ENCODE measurements around the gene SLC35E4. TPM values are rescaled to one million over a fixed set of nuclear protein-coding genes. Genes with fewer than 3 reads are reported as not detected.
"Not testable (repeated sequence)": the region's sequence is repeated elsewhere in the genome, so short reads cannot be mapped to it uniquely, and the experiment has no call there.

Gene SLC35E4
- total RNA-seq, 1 donor from 2014 or later: 6.2 TPM

DNA sequence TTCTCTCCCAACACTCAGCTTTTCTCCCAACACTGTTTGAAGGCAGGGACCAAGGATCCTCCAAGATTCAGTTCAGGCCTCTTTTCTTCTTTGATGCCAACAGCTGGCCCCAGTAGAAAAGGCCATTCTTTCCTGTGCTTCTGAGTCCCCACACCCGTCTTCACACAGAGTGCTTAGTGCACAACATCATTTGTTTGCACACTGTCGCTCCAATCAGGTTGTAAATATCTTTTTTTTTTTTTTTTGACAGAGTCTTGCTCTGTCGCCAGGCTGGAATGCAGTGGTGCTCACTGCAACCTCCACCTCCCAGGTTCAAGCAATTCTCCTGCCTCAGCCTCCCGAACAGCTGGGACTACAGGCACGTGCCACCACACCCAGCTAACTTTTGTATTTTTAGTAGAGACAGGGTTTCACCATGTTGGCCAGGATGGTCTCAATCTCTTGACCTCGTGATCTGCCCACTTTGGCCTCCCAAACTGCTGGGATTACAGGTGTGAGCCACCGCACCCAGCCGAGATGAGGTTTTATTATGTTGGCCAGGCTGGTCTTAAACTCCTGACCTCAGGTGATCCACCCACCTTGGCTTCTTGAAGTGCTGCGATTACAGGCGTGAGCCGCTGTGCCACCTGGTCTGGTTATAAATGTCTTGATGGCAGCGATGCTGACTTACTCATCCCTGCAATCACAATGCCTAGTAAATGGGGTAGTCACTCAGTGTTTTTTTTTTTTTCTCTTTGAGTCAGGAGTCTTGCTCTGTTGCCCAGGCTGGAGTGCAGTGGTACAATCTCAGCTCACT lies 44.5 kb downstream of the SLC35E4 start:
- intact Hi-C loops (cut with micrococcal nuclease): not testable (repeated sequence)

DNA sequence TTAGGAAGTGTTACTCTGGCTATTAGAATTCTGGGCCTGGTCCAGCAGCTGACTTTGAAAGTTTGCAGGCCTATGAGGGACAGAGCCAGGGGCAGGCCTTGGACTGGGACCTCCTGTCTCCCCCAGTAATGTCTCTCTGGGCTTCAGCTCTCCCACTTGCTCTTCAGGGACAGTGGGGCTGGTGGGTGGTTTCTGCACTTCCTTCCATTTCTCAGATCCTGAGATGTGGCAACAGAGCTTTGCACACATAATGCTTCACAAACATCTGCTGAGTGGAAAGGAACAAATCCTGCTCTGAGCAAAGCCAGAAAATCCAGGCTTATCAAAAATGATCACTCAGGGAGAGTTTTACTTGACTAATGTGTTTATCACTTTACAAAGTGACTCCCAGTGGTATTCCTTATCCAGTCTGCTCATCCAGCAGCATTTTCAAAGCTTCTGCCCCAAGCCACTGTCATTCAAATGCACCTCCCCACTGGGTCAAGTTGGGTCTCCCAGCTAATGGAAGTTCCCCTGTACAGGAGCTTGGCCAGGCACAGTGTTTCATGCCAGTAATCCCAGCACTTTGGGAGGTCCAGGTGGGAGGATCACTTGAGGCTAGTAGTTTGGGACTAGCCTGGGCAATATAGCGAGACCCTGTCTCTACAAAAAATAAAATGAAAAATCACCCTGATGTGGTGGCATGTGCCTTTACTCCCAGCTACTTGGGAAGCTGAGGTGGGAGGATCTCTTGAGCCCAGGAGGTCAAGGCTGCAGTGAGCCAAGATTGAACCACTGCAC lies 45.6 kb downstream of the SLC35E4 start:
- intact Hi-C loops (cut with micrococcal nuclease): no loop called here

DNA sequence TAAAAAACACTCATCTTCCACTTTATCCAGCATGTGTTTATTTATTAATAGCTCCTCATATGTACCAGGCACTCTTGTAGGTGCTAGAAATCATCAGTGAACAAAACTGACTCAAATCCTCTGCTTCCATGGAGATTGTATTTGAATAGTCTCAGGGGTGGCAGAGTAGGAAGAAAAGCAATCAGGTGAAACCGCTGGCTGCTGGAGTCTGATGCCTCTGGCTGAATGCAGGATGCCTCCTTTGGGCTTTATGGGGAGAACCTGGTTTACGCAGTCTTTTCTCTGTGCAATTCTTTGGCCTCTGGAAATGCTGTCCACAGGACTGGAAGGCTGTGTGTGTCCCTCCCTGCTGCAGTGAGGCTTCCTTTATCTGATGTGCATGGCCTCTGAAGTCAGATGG lies 46.2 kb downstream of the SLC35E4 start:
- intact Hi-C loops (cut with micrococcal nuclease): no loop called here

DNA sequence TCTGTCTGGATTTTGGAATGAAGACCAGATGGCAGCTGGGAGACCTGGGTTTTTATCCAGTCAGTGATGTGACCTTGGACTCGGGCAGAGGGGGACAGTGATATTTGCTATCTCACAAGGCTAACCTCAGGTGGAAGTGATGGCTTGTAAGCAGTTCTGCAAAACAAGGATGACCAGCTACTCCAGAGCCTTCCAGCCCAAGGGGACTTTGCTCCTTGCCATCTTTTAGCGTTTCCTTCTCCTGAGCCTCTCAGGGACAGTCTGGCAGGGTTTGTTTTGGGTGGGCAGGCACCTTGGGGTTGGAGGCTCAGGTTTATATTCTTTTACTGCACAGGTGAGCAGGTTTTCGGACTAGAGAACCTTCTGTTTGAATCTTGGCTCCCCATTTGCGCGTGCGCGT lies 49.6 kb downstream of the SLC35E4 start:
- intact Hi-C loops (cut with micrococcal nuclease): no loop called here

DNA sequence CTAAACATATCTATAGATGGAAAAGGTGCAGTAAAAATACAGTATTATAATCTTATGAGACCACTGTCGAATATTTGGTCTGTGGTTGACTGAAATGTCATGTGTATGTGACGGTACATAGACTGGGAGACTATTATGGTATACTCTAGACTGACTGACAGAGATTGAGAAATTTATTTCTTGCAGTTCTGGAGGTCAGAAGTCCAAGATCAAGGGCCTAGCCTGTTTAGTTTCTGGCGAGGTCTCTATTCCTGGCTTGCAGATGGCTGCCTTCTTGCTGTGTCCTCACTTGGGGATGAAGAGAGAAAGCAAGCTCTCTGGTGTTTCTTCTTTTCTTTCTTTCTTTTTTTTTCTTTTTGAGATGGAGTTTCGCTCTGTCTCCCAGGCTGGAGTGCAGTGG lies 51.8 kb downstream of the SLC35E4 start:
- intact Hi-C loops (cut with micrococcal nuclease): no loop called here

DNA sequence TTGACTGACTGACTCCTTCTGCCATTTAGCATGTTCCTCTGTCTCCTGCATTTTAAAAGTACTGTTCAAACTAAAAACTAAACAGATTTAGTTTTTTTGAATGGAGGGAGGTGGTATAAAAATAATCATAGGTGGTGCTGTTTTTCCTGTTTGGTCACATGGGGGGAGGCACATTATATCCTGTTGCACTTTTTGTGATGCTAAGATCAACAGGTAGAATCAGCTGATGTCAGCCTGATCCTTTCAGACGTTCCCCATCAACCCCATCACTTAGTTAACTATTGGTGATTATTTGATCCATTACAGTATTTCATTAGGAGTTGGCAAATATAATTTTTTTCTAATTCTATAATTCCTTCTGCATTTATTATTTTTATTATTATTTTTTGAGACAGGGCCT lies 54.0 kb downstream of the SLC35E4 start:
- intact Hi-C loops (cut with micrococcal nuclease): no loop called here

DNA sequence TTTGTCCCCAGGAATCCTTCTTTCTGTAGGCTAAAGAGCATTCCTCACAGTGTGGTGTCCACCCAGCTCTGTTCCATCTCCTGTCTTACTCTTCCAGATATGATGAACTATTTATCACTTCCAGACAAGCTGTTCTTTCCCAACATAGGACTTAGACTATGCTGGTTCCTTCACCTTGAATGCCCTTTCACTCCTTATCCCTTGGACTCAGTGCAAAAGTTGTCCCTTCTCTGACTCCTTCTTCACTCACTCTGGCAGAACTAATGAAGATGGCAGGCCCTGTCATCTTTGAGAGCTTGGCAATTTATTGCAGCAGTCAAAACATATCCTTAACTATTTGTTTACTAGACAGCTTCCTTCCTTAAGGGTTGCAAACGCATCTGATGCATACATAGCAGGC lies 55.6 kb downstream of the SLC35E4 start:
- intact Hi-C loops (cut with micrococcal nuclease): no loop called here

DNA sequence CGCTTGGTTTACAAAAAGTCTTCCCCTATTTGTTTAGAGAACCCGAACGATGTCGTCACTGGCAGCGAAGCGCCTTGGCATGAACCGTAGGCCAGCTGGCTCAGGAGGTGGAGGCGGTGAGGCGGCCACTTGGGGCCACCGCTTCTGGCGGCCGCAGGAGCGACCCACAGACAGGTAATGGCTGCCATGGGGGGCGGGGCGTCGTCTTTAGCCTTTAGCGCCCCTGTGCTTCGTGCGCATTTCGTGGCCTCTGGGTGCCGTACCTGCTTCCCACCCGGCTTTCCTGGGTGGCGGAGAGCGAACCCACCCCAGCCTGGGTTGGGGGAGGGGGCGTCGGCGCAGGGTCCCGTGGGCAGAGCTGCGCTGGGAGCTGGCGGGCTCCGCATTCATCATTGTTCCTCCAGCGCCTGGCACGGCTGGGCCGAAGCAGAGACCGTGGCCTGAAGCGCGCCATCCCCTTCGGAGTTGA lies 58.6 kb downstream of the SLC35E4 start:
- intact Hi-C loops (cut with micrococcal nuclease): loop anchor here (1.0 kb wide), 2 partner anchors 27 to 59 kb away; partner anchors contain the start of genes DUSP18 and SLC35E4

DNA sequence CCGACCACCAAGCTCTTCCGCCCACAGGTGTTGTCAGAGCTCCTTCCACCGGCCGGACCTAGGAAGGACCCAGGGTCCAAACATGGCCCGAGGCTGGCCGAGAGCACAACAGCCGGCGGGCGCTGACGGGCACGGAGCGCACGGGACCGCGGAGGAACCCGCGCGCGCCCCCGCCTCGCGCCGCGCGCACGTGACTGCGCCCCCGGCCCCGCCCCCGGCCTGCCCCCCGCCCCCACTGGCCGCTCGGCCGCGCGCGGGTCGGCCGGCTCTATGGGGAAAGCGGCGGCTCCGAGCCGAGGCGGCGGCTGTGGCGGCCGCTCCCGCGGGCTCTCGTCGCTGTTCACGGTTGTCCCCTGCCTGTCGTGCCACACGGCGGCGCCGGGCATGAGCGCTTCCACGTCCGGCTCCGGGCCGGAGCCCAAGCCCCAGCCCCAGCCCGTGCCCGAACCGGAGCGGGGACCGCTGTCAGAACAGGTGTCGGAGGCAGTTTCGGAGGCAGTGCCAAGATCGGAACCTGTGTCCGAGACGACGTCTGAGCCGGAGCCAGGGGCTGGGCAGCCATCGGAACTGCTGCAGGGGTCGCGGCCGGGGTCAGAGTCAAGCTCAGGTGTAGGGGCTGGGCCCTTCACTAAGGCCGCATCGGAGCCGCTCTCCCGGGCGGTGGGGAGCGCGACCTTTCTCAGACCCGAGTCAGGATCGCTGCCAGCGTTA lies 59.2 kb downstream of the SLC35E4 start, which contains the start of gene OSBP2:
Gene OSBP2 (plus strand): TSS at position 235 of the 711 bp plus-strand sequence. CDS start 36 bp downstream, at position 271.
- intact Hi-C loops (cut with micrococcal nuclease): loop anchor here (1.0 kb wide), 2 partner anchors 27 to 59 kb away; partner anchors contain the start of genes DUSP18 and SLC35E4

DNA sequence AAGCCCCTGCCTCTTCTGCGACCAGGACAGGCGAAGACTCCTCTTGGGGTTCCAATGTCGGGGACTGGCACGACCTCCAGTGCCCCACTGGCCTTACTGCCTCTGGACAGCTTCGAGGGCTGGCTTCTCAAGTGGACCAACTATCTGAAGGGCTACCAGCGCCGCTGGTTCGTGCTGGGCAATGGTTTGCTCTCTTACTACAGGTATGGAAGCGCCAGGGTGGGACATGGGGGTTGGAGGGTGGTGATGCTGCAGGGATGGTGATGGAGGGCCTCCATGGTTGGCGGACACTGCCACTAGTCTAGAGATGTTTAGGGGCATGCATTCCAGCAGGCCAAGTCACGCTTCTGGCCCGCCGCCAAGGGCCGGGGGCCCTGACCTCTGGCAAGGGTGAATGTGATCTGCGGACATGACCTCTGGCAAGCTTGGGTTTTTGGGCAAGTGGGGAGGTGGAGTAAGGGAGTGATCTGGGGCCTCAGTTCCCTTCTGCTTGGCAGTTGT lies 59.8 kb downstream of the SLC35E4 start:
- intact Hi-C loops (cut with micrococcal nuclease): no loop called here

DNA sequence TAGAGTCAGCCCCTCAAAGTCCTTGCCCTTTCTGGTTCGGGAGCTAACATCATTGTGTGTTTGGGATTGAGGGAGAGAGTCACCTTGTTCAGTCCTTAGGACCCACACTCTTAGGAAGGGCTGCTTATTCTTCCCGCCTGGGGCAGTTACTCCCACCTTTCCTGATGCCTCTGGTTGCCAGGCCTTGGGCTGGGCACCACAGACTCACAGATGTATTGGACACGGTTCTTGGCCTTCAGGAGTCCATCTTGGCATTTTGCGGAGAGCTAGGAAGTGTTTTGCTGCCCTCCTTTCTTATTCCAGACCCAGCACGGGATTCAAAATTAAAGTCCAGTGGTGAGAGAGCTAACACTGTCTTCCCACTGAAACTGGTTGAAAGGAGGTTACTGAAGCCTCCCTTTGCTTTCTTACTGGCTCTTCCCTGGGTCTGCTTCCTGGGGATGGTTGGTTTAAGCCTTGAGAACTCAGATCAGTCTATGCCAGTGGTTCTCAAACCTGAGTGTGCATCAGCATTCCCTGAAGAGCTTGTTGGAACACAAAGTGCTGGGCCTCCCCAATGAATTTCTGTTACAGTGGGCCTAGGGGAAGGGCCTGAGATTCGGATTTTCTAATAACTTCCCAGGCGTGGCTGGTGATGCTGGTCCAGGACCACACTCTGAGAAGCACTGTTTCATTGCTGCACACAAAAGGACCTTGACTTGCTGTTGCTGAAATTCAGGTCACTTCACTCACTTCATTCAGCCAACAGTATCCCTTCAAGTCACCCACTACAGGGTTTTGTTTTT lies 60.5 kb downstream of the SLC35E4 start:
- intact Hi-C loops (cut with micrococcal nuclease): no loop called here

Other genes with a start within 250 kb of the SLC35E4 start
- gene RNF215, start 248.4 kb upstream of the SLC35E4 start, total RNA-seq: 9.3 and 9.5 TPM in 2 replicates
- gene SEC14L2, start 238.8 kb upstream of the SLC35E4 start, total RNA-seq: 11.1 and 12.2 TPM in 2 replicates
- 43.1 and 43.8 TPM in 2 replicates for gene MTFP1, start 210.0 kb upstream of the SLC35E4 start, total RNA-seq
- 0.22 TPM in 1 of 2 replicates, not detected in the other for gene SEC14L3, start 163.8 kb upstream of the SLC35E4 start, total RNA-seq
- not detected in 2 replicates for gene SEC14L4, start 130.1 kb upstream of the SLC35E4 start, total RNA-seq
- gene SEC14L6, start 89.0 kb upstream of the SLC35E4 start, total RNA-seq: not detected in 2 replicates
- gene GAL3ST1, start 61.1 kb upstream of the SLC35E4 start, total RNA-seq: not detected in 2 replicates
- 88.1 and 89.0 TPM in 2 replicates for gene PES1, start 43.9 kb upstream of the SLC35E4 start, total RNA-seq
- 3.4 and 5.1 TPM in 2 replicates for gene TCN2, start 28.6 kb upstream of the SLC35E4 start, total RNA-seq
- 15.7 and 17.3 TPM in 2 replicates for gene DUSP18, start 32.1 kb downstream of the SLC35E4 start, total RNA-seq
- 4.1 and 4.3 TPM in 2 replicates for gene OSBP2, start 59.1 kb downstream of the SLC35E4 start, total RNA-seq